ENCODE measurements around the gene IMMP1L. TPM values are rescaled to one million over a fixed set of nuclear protein-coding genes. Genes with fewer than 3 reads are reported as not detected.

IMMP1L gene
- total RNA-seq, 1 experiment from 2014 or later: 31.4 TPM

DNA sequence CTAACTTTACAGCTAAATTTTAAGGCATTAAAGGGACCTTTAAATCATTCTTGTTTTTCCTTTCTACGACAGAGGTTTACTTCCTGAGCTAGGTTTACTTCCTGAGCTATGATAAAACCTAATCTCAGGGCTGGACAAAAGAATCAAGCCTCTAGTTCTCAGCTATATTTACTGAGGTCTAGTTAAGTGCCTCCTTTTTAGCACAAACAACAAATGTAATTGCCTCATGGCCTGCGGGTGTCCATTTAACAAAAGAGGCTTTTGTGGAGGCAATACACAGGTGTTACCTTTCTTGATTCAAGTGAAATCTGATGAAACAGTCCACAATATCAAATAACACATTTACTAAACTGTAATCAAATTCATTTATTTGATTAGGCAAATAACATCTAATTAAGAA lies 67.3 kb downstream of the IMMP1L start:
- Histone ChIP-seq H3K27me3 (ENCODE audit: low read length) (no peaks in the 10 kb centered on the region), H3K27ac (ENCODE audit: low read length) (no peak overlapping the region), H3K9me2 (replicated peaks; ENCODE audit: low read length) (no peaks in the 10 kb centered on the region), H3F3A (ENCODE audit: low read length, unreplicated experiment) (peaks cover 11% of the 10 kb centered on the region), H3K4me3 (ENCODE audit: low read length) (no peak overlapping the region), H4K20me1 (ENCODE audit: low read length) (no peaks in the 10 kb centered on the region), H3K36me3 (ENCODE audit: low read depth, low read length) (no peaks in the 10 kb centered on the region), H3K4me2 (ENCODE audit: low read length) (no peak overlapping the region), H3K79me2 (ENCODE audit: low read length) (no peaks in the 10 kb centered on the region), H3K4me1 (ENCODE audit: insufficient read depth, low read length) (peaks cover 30% of the 10 kb centered on the region), H3K9me3 (ENCODE audit: low read length) (no peaks in the 10 kb centered on the region), H3K9ac (ENCODE audit: low read length) (no peak overlapping the region), H2AFZ (ENCODE audit: low read length) (no peak overlapping the region)
- intact Hi-C loops (cut with micrococcal nuclease): no loop called here
- CTCF ChIA-PET: no interaction called here
- TF ChIP-seq EZH2phosphoT487 (IDR thresholded peaks at IDR 0.05; ENCODE audit: borderline replicate concordance, low read length) (no peak), EZH2 (IDR thresholded peaks at IDR 0.05; ENCODE audit: low read length, unreplicated experiment) (no peak)
- TF ChIP-seq, protein P1, sequence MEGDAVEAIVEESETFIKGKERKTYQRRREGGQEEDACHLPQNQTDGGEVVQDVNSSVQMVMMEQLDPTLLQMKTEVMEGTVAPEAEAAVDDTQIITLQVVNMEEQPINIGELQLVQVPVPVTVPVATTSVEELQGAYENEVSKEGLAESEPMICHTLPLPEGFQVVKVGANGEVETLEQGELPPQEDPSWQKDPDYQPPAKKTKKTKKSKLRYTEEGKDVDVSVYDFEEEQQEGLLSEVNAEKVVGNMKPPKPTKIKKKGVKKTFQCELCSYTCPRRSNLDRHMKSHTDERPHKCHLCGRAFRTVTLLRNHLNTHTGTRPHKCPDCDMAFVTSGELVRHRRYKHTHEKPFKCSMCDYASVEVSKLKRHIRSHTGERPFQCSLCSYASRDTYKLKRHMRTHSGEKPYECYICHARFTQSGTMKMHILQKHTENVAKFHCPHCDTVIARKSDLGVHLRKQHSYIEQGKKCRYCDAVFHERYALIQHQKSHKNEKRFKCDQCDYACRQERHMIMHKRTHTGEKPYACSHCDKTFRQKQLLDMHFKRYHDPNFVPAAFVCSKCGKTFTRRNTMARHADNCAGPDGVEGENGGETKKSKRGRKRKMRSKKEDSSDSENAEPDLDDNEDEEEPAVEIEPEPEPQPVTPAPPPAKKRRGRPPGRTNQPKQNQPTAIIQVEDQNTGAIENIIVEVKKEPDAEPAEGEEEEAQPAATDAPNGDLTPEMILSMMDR (conservative IDR thresholded peaks at IDR 0.05; ENCODE audit: low read depth, low read length): no peak
- no peak for ATAC-seq
- DNase-seq: peak; percentile 7
- POLR2A ChIA-PET (ENCODE audit: unreplicated experiment): no interaction called here
- BruUV-seq (replicated peaks): no TSS peak

DNA sequence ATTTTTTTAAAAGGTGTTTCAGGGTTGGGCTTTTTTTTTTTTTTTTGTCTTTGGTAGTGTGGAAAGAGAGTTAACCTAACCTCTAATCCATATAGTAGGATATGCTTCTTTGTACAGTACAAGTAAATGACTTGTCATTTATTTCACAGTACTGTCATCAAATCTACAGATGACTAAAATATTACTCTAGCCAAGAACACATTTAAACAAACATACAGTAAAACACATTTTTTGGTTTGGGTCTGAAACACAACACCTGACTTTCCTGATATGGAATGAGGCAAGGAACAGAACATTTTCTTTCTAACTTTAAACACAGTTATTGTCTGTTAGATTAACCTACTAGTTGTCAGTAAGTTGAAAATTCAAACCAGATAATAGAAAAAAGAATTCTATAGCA lies 68.1 kb downstream of the IMMP1L start:
- no peaks in the 10 kb centered on the region for H3K9me3 ChIP-seq (ENCODE audit: low read length)
- no peaks in the 10 kb centered on the region for H3K36me3 ChIP-seq (ENCODE audit: low read depth, low read length)
- no peaks in the 10 kb centered on the region for H3K27me3 ChIP-seq (ENCODE audit: low read length)
- H2AFZ ChIP-seq (ENCODE audit: low read length): no peak overlapping the region
- no TSS peak for BruUV-seq (replicated peaks)
- TF ChIP-seq, protein P1 (conservative IDR thresholded peaks at IDR 0.05; ENCODE audit: low read depth, low read length): no peak
- H3K4me1 ChIP-seq (ENCODE audit: insufficient read depth, low read length): peaks cover 34% of the 10 kb centered on the region
- H3K4me3 ChIP-seq (ENCODE audit: low read length): no peak overlapping the region
- DNase-seq: peak; percentile 58
- no peak overlapping the region for H3K27ac ChIP-seq (ENCODE audit: low read length)
- H3K9me2 ChIP-seq (replicated peaks; ENCODE audit: low read length): no peaks in the 10 kb centered on the region
- no peaks in the 10 kb centered on the region for H3K79me2 ChIP-seq (ENCODE audit: low read length)
- H3K4me2 ChIP-seq (ENCODE audit: low read length): no peak overlapping the region
- ChIA-PET POLR2A (ENCODE audit: unreplicated experiment) (no interaction called here), CTCF (no interaction called here)
- intact Hi-C loops (cut with micrococcal nuclease): no loop called here
- no peaks in the 10 kb centered on the region for H4K20me1 ChIP-seq (ENCODE audit: low read length)
- ATAC-seq: peak; percentile 61
- H3K9ac ChIP-seq (ENCODE audit: low read length): no peak overlapping the region
- peaks cover 11% of the 10 kb centered on the region for H3F3A ChIP-seq (ENCODE audit: low read length, unreplicated experiment)

DNA sequence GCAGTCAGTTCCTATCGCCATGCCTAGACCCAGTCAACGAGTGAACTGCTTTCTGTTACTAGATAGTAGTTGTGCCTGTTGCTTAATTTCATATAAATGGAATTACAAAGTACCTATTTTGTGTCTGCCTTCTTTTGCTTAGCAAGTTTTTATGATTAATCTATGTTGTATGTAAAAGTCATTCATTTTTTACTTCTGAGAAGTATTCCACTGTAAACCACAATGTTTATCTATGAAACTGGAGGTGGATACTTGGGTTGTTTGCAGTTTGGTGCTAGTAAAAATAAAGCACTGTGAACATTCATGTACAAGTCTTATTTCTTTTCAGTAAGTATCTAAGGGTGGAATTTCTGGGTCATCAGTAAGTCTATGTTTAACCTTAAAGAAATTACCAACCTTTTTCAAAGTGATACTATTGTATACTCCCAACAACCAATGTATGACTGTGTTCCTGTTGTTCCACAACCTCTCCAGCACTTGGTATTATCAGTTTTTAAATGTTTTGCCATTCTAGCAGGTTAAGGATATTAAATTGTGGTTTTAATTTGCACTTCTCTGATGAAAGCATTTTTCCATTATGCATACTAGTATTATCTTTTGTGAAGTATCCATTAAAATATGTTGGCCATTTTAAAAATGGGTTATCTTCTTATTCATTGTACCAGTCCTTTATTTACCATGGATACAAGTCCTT lies 71.5 kb downstream of the IMMP1L start:
- H3K27ac ChIP-seq (ENCODE audit: low read length): peak overlapping the region; percentile 75
- no peaks in the 10 kb centered on the region for H4K20me1 ChIP-seq (ENCODE audit: low read length)
- DNase-seq (peak; percentile 71), ATAC-seq (peak; percentile 81)
- no peaks in the 10 kb centered on the region for H3K9me3 ChIP-seq (ENCODE audit: low read length)
- ChIA-PET POLR2A (ENCODE audit: unreplicated experiment) (no interaction called here), CTCF (no interaction called here)
- H3K9ac ChIP-seq (ENCODE audit: low read length): no peak overlapping the region
- no peak overlapping the region for H3K4me3 ChIP-seq (ENCODE audit: low read length)
- no peaks in the 10 kb centered on the region for H3K27me3 ChIP-seq (ENCODE audit: low read length)
- H3F3A ChIP-seq (ENCODE audit: low read length, unreplicated experiment): peaks cover 11% of the 10 kb centered on the region
- intact Hi-C loops (cut with micrococcal nuclease): loop anchor here (5.0 kb wide), 1 partner anchor 41 kb away; no protein-coding TSS in a partner anchor
- H3K4me2 ChIP-seq (ENCODE audit: low read length): peak overlapping the region; percentile 65
- H3K4me1 ChIP-seq (ENCODE audit: insufficient read depth, low read length): peaks cover 34% of the 10 kb centered on the region
- no peaks in the 10 kb centered on the region for H3K36me3 ChIP-seq (ENCODE audit: low read depth, low read length)
- no peak overlapping the region for H2AFZ ChIP-seq (ENCODE audit: low read length)
- no peaks in the 10 kb centered on the region for H3K9me2 ChIP-seq (replicated peaks; ENCODE audit: low read length)
- TF ChIP-seq EZH2phosphoT487 (IDR thresholded peaks at IDR 0.05; ENCODE audit: borderline replicate concordance, low read length): no peak
- TF ChIP-seq, protein P1 (conservative IDR thresholded peaks at IDR 0.05; ENCODE audit: low read depth, low read length): no peak
- TF ChIP-seq EZH2 (IDR thresholded peaks at IDR 0.05; ENCODE audit: low read length, unreplicated experiment): no peak
- no TSS peak for BruUV-seq (replicated peaks)
- no peaks in the 10 kb centered on the region for H3K79me2 ChIP-seq (ENCODE audit: low read length)
